ENCODE data around the gene SPEM1. TPM values are rescaled to one million over a fixed set of nuclear protein-coding genes. Genes with fewer than 3 reads are reported as not detected.
A peak's percentile ranks its signal among the peaks of the same experiment; 100 is the strongest.

Gene SPEM1
- total RNA-seq, 1 experiment from 2014 or later, result not detected

GRCh38 chr17:7439462-7440112 is 19.5 kb downstream of the SPEM1 start, which contains the start of gene FGF11:
Gene FGF11 (plus strand): TSS chr17:7439512. CDS start chr17:7439621, 109 bp downstream.
- DNase-seq (ENCODE audit: extremely low read depth, low read depth), result no peak

- peak; percentile 26 for DNase-seq (ENCODE audit: extremely low read depth, low read depth)
Measured at GRCh38 chr17:7440113-7440833, 20.1 kb downstream of the SPEM1 start.

GRCh38 chr17:7440834-7441195 is 20.7 kb downstream of the SPEM1 start:
- no peak for DNase-seq (ENCODE audit: extremely low read depth, low read depth)

GRCh38 chr17:7441266-7441665 is 21.1 kb downstream of the SPEM1 start:
- no peak for DNase-seq (ENCODE audit: extremely low read depth, low read depth)

- no peak for DNase-seq (ENCODE audit: extremely low read depth, low read depth)
Measured at GRCh38 chr17:7442142-7442541, 22.0 kb downstream of the SPEM1 start.

GRCh38 chr17:7443499-7444485 is 23.7 kb downstream of the SPEM1 start:
- DNase-seq (ENCODE audit: extremely low read depth, low read depth), result no peak

- peak; percentile 35 for DNase-seq (ENCODE audit: extremely low read depth, low read depth)
Measured at GRCh38 chr17:7444682-7445618, 24.8 kb downstream of the SPEM1 start, which contains the start of gene CHRNB1. Gene CHRNB1 (plus strand): TSS chr17:7445061. CDS start chr17:7445128, 67 bp downstream.

- no peak for DNase-seq (ENCODE audit: extremely low read depth, low read depth)
Measured at GRCh38 chr17:7445619-7445968, 25.5 kb downstream of the SPEM1 start.

- no peak for DNase-seq (ENCODE audit: extremely low read depth, low read depth)
Measured at GRCh38 chr17:7448461-7448860, 28.3 kb downstream of the SPEM1 start.

- no peak for DNase-seq (ENCODE audit: extremely low read depth, low read depth)
Measured at GRCh38 chr17:7459961-7460545, 39.9 kb downstream of the SPEM1 start.

- no peak for DNase-seq (ENCODE audit: extremely low read depth, low read depth)
Measured at GRCh38 chr17:7460850-7461660, 40.9 kb downstream of the SPEM1 start.

GRCh38 chr17:7462474-7463371 is 42.6 kb downstream of the SPEM1 start:
- DNase-seq (ENCODE audit: extremely low read depth, low read depth), result no peak

- no peak for DNase-seq (ENCODE audit: extremely low read depth, low read depth)
Measured at GRCh38 chr17:7463372-7463846, 43.3 kb downstream of the SPEM1 start.

GRCh38 chr17:7464081-7464480 is 44.0 kb downstream of the SPEM1 start:
- DNase-seq (ENCODE audit: extremely low read depth, low read depth), result no peak

- DNase-seq (ENCODE audit: extremely low read depth, low read depth), result no peak
Measured at GRCh38 chr17:7465597-7466275, 45.6 kb downstream of the SPEM1 start.

- DNase-seq (ENCODE audit: extremely low read depth, low read depth), result no peak
Measured at GRCh38 chr17:7466318-7466638, 46.2 kb downstream of the SPEM1 start.

Measured in NCI-H460 (cell line).